HCT116 (cell line): ENCODE results near the gene GRM5. TPM values are rescaled to one million over a fixed set of nuclear protein-coding genes. Genes with fewer than 3 reads are reported as not detected.

Experiments
- ATAC-seq: fragments of 200-7000 bp; cut with Tn5 transposase; 2 replicates; pipeline ENCODE4 v1.9.1; 2020; ENCODE audit warnings: mild to moderate bottlenecking, moderate library complexity
- BruUV-seq: library from RNA; stranded (reverse); fragments of 400-500 nt; replicated peaks from 2 replicates; lab custom pipeline; 2021; lab: Mats Ljungman, UMichigan
- CTCF ChIA-PET: fragments of 300-600 bp; sonication (Branson Sonifier 250); formaldehyde crosslinking; loops from one replicate; lab custom pipeline; 2021; ENCODE audit warnings: antibody characterized with exemption; lab: Charles Lee
- POLR2A ChIA-PET: fragments of 300-600, 350-600 bp; sonication (Branson Sonifier 250); formaldehyde crosslinking; loops from one replicate; lab custom pipeline; 2021; ENCODE audit warnings: antibody characterized with exemption; lab: Charles Lee
- RAD21 ChIA-PET, 2 experiments: fragments of 300-600 bp; sonication (Branson Sonifier 250); formaldehyde crosslinking; loops; one replicate each; lab custom pipeline; 2023; ENCODE audit warnings: low total read pairs in 2 of 2; ENCODE audit not compliant: uncharacterized antibody in 2 of 2, unreplicated experiment in 2 of 2, low non-redundant PET in 1 of 2; lab: Charles Lee
- DNase-seq: peaks from one replicate; pipeline ENCODE4 v3.0.0-alpha.2; 2010; ENCODE audit warnings: low read depth, low spot score
- H2AFZ ChIP-seq: fragments of 200-600 bp; shearing (Covaris generic), sonication (generic); 2 replicates; pipeline ENCODE4 v1.6.1; 2017; ENCODE audit warnings: low read depth, mixed run types, mixed read lengths, antibody characterized with exemption, low read length; ENCODE audit not compliant: poor library complexity, severe bottlenecking
- H3K27ac ChIP-seq: 2 replicates; pipeline ENCODE4 v1.5.1; 2012; ENCODE audit warnings: low read depth, low read length
- H3K27me3 ChIP-seq: fragments of 200-600 bp; sonication (generic); 2 replicates; pipeline ENCODE4 v1.6.1; 2016; ENCODE audit warnings: mixed run types, low read length, mixed read lengths; ENCODE audit not compliant: insufficient read depth
- H3K36me3 ChIP-seq, 2 experiments: fragments of 200-500 bp in 1 of 2; fragments of 200-600 bp in 1 of 2; sonication (Bioruptor generic) in 1 of 2; sonication (generic) in 1 of 2; 2 replicates each; pipeline versions ENCODE4 v1.5.1 to v1.6.1; 2014 to 2016; ENCODE audit warnings: low read length in 2 of 2, inconsistent platforms in 1 of 2, mixed read lengths in 1 of 2, mixed run types in 1 of 2; ENCODE audit not compliant: insufficient read depth in 2 of 2, control insufficient read depth in 1 of 2
- H3K4me1 ChIP-seq, 2 experiments: fragments of 200-600 bp in 1 of 2; sonication (generic) in 1 of 2; 2 replicates each; pipeline versions ENCODE4 v1.5.1 to v1.6.1; 2012 to 2017; ENCODE audit warnings: low read length in 2 of 2, inconsistent platforms in 1 of 2, mild to moderate bottlenecking in 1 of 2, mixed read lengths in 1 of 2, mixed run types in 1 of 2, moderate library complexity in 1 of 2; ENCODE audit not compliant: insufficient read depth in 2 of 2, control insufficient read depth in 1 of 2
- H3K4me2 ChIP-seq: fragments of 200-600 bp; sonication (generic); 2 replicates; pipeline ENCODE4 v1.6.1; 2017; ENCODE audit warnings: mixed run types, low read length, mixed read lengths
- H3K4me3 ChIP-seq, 2 experiments: fragments of 200-600 bp in 1 of 2; sonication (generic) in 1 of 2; replicated peaks in 1 of 2; 2 replicates each; pipeline ENCODE4 v1.5.1; 2011 to 2016; ENCODE audit warnings: low read length in 2 of 2, control low read depth in 1 of 2, low read depth in 1 of 2, mild to moderate bottlenecking in 1 of 2, mixed read lengths in 1 of 2, mixed run types in 1 of 2
- H3K79me2 ChIP-seq: fragments of 200-600 bp; sonication (generic); 2 replicates; pipeline ENCODE4 v1.6.1; 2017; ENCODE audit warnings: mild to moderate bottlenecking, mixed run types, low read length, moderate library complexity, mixed read lengths; ENCODE audit not compliant: insufficient read depth
- H3K9ac ChIP-seq: fragments of 200-600 bp; sonication (generic); 2 replicates; pipeline ENCODE4 v1.6.1; 2016; ENCODE audit warnings: low read length, mixed read lengths
- H3K9me2 ChIP-seq: fragments of 200-600 bp; sonication (generic), shearing (Covaris generic); 2 replicates; pipeline ENCODE4 v1.6.1; 2017; ENCODE audit warnings: mixed run types, mild to moderate bottlenecking, moderate library complexity; ENCODE audit not compliant: insufficient read depth
- H3K9me3 ChIP-seq, 2 experiments: fragments of 200-500 bp in 1 of 2; fragments of 200-600 bp in 1 of 2; sonication (Bioruptor generic) in 1 of 2; sonication (generic) in 1 of 2; 2 replicates each; pipeline ENCODE4 v1.6.1; 2014 to 2017; ENCODE audit warnings: low read length in 2 of 2, mixed read lengths in 2 of 2, inconsistent platforms in 1 of 2, low read depth in 1 of 2, mild to moderate bottlenecking in 1 of 2, mixed run types in 1 of 2, moderate library complexity in 1 of 2; ENCODE audit not compliant: control insufficient read depth in 1 of 2, insufficient read depth in 1 of 2
- H4K20me1 ChIP-seq: fragments of 200-600 bp; sonication (generic), shearing (Covaris generic); 2 replicates; pipeline ENCODE4 v1.6.1; 2017; ENCODE audit warnings: mixed run types, mild to moderate bottlenecking, moderate library complexity; ENCODE audit not compliant: insufficient read depth
- CEBPB ChIP-seq: IDR thresholded peaks from 2 replicates; pipeline ENCODE4 v1.6.1; 2012; ENCODE audit warnings: low read depth
- JUND ChIP-seq: IDR thresholded peaks from 2 replicates; pipeline ENCODE4 v1.6.1; 2012
- POLR2A ChIP-seq: IDR thresholded peaks from 2 replicates; pipeline ENCODE4 v1.7.0; 2011; ENCODE audit warnings: borderline replicate concordance; ENCODE audit not compliant: insufficient read depth, insufficient read length; ENCODE audit errors: extremely low read depth
- RAD21 ChIP-seq: IDR thresholded peaks from 2 replicates; pipeline ENCODE4 v1.6.1; 2012; ENCODE audit warnings: low read depth, mild to moderate bottlenecking
- SP1 ChIP-seq: IDR thresholded peaks from 2 replicates; pipeline ENCODE4 v1.6.1; 2012; ENCODE audit warnings: low read depth
- SRF ChIP-seq: IDR thresholded peaks from 2 replicates; pipeline ENCODE4 v1.6.1; 2012; ENCODE audit warnings: low read depth
- YY1 ChIP-seq: IDR thresholded peaks from 2 replicates; pipeline ENCODE4 v1.6.1; 2011; ENCODE audit warnings: low read length, low read depth, moderate library complexity, mild to moderate bottlenecking; ENCODE audit not compliant: insufficient replicate concordance; ENCODE audit errors: extremely low read depth
- intact Hi-C: fragments of 100-400 bp; cut with micrococcal nuclease; formaldehyde crosslinking; loops from 2 replicates; pipeline ENCODE4 v1.10.0; 2022
- total RNA-seq: library from RNA; stranded (reverse); gene quantifications from one replicate; pipeline ENCODE4 v1.2.1, GENCODE V29; 2021; ENCODE audit not compliant: unreplicated experiment
- TF ChIP-seq, protein P1 (sequence below): IDR thresholded peaks from 2 replicates; pipeline ENCODE4 v1.6.1; 2012

Gene GRM5
- total RNA-seq, 1 experiment from 2014 or later = not detected

DNA sequence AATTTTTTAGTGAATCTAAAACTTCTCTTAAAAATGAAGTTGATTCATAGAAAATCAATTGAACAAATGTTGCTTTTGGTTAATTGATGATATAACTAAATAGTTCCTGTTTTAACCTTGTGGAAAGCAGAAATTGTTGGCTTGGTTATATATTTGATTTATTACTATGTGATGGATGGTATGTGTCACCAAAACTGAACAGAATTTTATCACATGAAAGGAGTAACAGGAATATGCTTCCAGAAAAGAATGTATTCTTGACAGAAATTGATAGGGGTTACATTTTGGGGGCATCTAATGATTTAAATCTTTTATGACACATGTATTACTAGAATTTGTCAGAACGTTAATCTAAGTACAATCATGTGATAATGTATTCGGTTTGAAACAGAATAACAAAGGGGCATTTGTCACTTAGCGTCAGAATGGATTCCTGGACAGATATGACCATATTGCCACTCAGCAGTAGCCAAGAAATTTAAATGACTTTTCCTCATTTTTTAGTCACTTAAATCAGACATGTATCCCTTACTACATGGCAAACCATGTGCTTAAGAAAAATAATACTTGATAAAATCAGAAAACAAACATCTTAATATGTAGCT lies 295.2 kb downstream of the GRM5 start:
- Histone ChIP-seq H3K4me2 (no peak overlapping the region), H3K4me3 (no peak overlapping the region), H4K20me1 (no peaks in the 10 kb centered on the region), H3K36me3 (no peaks in the 10 kb centered on the region), H3K27me3 (no peaks in the 10 kb centered on the region), H3K9me2 (no peaks in the 10 kb centered on the region), H3K9ac (no peak overlapping the region), H3K27ac (no peak overlapping the region), H3K9me3 (no peaks in the 10 kb centered on the region), H3K79me2 (no peaks in the 10 kb centered on the region), H3K4me1 (no peaks in the 10 kb centered on the region), H2AFZ (no peak overlapping the region)
- DNase-seq (no peak), ATAC-seq (no peak)
- CTCF ChIA-PET = no interaction called here
- no TSS peak for BruUV-seq
- RAD21 ChIA-PET = no interaction called here
- intact Hi-C loops = no loop called here
- no peak for TF ChIP-seq CEBPB
- TF ChIP-seq JUND = no peak
- TF ChIP-seq SRF = no peak
- no peak for TF ChIP-seq RAD21
- no peak for TF ChIP-seq POLR2A
- no peak for TF ChIP-seq YY1
- TF ChIP-seq, protein P1, sequence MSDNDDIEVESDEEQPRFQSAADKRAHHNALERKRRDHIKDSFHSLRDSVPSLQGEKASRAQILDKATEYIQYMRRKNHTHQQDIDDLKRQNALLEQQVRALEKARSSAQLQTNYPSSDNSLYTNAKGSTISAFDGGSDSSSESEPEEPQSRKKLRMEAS = no peak
- POLR2A ChIA-PET = no interaction called here

DNA sequence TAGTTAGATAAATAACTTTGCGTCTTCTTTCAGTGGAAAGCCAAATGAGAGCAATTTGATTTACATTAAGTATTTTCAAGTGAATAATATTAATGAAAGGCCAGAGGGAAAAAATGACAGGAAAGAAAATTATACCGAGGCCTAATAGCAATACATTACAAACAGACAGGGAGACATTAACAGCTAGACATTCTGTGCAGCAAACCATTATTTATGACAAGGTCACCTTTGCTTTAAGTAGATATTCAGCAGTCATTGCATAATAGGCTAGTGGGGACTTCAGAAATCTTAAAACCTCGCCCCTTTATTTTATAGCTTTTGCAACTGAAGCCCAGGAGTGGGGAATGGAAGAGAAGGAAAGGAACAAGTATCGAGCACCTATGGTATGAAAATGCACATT lies 321.6 kb downstream of the GRM5 start:
- Histone ChIP-seq H3K79me2 (no peaks in the 10 kb centered on the region), H2AFZ (no peak overlapping the region), H3K4me1 (no peaks in the 10 kb centered on the region), H3K9me3 (no peaks in the 10 kb centered on the region), H3K9ac (no peak overlapping the region), H3K27me3 (no peaks in the 10 kb centered on the region), H3K4me2 (no peak overlapping the region), H3K27ac (no peak overlapping the region), H3K36me3 (no peaks in the 10 kb centered on the region), H3K9me2 (no peaks in the 10 kb centered on the region), H4K20me1 (no peaks in the 10 kb centered on the region), H3K4me3 (no peak overlapping the region)
- no TSS peak for BruUV-seq
- ATAC-seq (no peak), DNase-seq (no peak)
- intact Hi-C loops = no loop called here
- POLR2A ChIA-PET = no interaction called here
- RAD21 ChIA-PET = no interaction called here
- no peak for TF ChIP-seq SP1
- CTCF ChIA-PET = no interaction called here
